Peyer's patch (tissue), 4 donors: ENCODE data around the gene GFOD1.

Source experiments
- POLR2A ChIP-seq, 2 donors: fragments of 450-650 bp; IDR thresholded peaks; one replicate each; pipeline ENCODE4 v1.5.1; 2017; ENCODE audit warnings: antibody characterized with exemption in 2 of 2, mild to moderate bottlenecking in 2 of 2, moderate library complexity in 2 of 2
- TF ChIP-seq, protein P1 (sequence below), 6 experiments: fragments of 450-650 bp in 4 of 6; fragments of 200-600 bp in 2 of 6; sonication (generic) in 1 of 6; IDR thresholded peaks; one replicate each; pipeline ENCODE4 v1.5.1; 2017 to 2019; ENCODE audit warnings: antibody characterized with exemption in 6 of 6, mild to moderate bottlenecking in 3 of 6, moderate library complexity in 1 of 6

DNA sequence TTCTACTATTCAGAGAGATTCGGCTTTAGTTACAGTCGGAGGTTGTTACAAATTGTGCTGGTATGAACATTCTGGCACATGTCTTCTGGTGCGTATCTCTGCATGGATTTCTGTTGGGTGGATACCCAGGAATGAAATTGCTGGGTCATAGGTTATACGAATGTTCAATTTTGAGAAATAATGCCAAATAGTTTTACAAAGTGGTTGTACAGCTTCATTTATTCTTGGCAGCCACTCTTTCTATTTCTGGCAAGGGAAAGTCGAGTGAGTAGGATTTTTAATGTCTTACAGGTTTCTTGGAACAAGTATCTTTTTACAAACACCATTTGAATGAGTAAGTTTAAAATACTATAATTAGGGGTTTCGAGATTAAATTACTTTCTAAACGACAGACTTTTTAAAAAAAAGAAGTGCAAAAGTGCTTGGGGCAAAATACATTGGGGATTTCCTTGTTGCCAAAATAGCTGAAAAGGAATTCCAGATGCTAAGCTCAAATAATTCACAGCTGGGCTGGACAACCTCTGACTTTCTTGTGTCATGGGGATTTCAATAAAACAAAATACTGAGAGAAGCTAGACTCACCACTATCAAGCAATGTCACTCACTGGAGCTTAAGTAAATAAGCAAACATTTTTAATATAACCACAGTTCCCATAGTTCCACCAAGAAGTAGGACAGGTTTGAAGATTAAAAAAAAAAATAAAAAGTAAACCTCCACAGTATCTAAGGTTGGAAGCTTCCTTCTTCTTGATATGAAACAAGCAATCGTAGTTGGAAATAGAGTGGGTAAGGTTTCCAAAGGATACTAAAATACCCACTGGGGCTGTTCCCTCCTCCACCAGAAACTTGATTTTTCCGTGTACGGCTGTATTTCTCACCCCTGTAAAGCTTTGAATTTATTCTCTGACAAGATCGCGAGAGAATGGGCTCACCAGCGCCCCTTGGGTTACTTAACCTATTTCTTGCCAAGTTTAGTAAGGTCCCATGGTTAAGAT is 21.6 kb upstream of the GFOD1 start:
- no peak for TF ChIP-seq POLR2A (IDR thresholded peaks at IDR 0.05)
- TF ChIP-seq, protein P1, sequence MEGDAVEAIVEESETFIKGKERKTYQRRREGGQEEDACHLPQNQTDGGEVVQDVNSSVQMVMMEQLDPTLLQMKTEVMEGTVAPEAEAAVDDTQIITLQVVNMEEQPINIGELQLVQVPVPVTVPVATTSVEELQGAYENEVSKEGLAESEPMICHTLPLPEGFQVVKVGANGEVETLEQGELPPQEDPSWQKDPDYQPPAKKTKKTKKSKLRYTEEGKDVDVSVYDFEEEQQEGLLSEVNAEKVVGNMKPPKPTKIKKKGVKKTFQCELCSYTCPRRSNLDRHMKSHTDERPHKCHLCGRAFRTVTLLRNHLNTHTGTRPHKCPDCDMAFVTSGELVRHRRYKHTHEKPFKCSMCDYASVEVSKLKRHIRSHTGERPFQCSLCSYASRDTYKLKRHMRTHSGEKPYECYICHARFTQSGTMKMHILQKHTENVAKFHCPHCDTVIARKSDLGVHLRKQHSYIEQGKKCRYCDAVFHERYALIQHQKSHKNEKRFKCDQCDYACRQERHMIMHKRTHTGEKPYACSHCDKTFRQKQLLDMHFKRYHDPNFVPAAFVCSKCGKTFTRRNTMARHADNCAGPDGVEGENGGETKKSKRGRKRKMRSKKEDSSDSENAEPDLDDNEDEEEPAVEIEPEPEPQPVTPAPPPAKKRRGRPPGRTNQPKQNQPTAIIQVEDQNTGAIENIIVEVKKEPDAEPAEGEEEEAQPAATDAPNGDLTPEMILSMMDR (IDR thresholded peaks at IDR 0.05): no peak
